Coronary artery (tissue), 2 donors: ENCODE results near the gene CORO2A.
A peak's percentile ranks its signal among the peaks of the same experiment; 100 is the strongest.
"Not testable (repeated sequence)": the region's sequence is repeated elsewhere in the genome, so short reads cannot be mapped to it uniquely, and the experiment has no call there.

ENCODE experiments used
- DNase-seq: peaks from one replicate; pipeline ENCODE4 v3.0.0-alpha.2; 2017; ENCODE audit warnings: low spot score
- H3K27ac ChIP-seq, 2 donors: fragments of 200-600 bp; sonication (generic); one replicate each; pipeline ENCODE4 v1.5.1; 2016 to 2019
- H3K4me3 ChIP-seq: fragments of 200-600 bp; sonication (generic); 2 replicates; pipeline ENCODE4 v1.5.1; 2016; ENCODE audit warnings: mild to moderate bottlenecking, moderate library complexity
- TF ChIP-seq, protein P1 (sequence below): fragments of 200-600 bp; sonication (generic); IDR thresholded peaks from one replicate; pipeline ENCODE4 v1.5.1; 2019; ENCODE audit warnings: antibody characterized with exemption

Gene CORO2A

DNA sequence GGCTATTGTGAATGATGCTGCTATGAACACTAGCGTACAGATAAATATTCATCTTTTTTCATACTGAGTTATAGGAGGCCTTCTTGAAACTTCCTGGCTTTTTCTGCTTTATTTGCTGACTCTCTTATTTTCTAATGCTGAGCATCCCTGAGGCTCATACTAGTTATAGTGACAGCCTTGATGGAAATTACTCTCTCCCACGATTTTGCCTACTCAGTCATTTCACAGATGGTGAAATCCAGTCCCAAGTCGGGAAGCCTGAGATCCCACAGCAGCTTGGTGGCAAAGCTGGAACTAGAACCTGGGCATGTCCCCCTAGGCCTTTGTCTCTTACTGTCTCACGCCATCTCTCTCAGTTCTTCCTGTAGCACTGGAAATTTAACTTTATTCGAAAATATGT is 113.5 kb downstream of the CORO2A start:
- no peak for DNase-seq
- Histone ChIP-seq H3K27ac (no peak overlapping the region), H3K4me3 (no peak overlapping the region)
- TF ChIP-seq, protein P1, sequence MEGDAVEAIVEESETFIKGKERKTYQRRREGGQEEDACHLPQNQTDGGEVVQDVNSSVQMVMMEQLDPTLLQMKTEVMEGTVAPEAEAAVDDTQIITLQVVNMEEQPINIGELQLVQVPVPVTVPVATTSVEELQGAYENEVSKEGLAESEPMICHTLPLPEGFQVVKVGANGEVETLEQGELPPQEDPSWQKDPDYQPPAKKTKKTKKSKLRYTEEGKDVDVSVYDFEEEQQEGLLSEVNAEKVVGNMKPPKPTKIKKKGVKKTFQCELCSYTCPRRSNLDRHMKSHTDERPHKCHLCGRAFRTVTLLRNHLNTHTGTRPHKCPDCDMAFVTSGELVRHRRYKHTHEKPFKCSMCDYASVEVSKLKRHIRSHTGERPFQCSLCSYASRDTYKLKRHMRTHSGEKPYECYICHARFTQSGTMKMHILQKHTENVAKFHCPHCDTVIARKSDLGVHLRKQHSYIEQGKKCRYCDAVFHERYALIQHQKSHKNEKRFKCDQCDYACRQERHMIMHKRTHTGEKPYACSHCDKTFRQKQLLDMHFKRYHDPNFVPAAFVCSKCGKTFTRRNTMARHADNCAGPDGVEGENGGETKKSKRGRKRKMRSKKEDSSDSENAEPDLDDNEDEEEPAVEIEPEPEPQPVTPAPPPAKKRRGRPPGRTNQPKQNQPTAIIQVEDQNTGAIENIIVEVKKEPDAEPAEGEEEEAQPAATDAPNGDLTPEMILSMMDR: no peak

DNA sequence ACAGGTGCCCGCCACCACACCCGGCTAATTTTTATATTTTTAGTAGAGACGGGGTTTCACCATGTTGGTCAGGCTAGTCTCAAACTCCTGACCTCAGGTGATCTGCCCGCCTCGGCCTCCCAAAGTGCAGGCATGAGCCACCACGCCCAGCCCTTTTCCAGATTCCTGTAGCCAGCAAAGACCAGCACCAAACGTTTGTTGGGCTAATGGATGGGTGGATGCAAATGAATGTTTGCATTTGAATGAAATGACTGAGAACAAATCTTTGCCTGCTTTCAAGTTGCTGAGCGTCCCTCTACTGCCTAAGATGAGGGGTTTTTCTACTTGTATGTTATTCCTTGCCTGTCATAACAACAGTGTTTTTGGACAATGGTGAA is 115.9 kb downstream of the CORO2A start:
- H3K4me3 ChIP-seq, DNase-seq, H3K27ac ChIP-seq: not testable (repeated sequence)

DNA sequence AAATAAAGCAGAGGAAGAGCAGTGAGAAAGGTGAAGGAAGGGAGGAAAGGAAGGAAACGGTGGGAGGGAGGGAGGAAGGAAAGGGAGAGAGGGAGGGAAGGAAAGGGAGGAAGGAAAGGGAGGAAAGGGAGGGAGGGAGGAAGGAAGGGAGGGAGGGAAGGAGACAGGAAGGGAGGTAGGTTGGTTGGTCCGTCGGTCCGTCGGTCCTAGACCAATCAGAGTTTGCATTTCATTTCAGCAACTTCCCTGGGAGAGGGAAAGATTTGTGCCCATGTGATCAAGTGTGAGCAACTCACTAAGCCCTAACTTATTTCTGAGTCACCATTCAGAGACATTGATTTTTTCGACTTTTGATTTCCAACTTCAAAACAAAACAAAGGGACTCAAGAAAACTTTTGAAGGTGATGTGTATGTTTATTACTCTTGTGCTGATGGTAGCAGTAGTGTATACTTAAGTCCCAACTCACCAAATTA is 117.1 kb downstream of the CORO2A start:
- TF ChIP-seq, protein P1: no peak
- DNase-seq: no peak
- Histone ChIP-seq H3K4me3 (no peak overlapping the region), H3K27ac (no peak overlapping the region)

- TF ChIP-seq, protein P1: peak; percentile 72
- Histone ChIP-seq H3K27ac (no peak overlapping the region), H3K4me3 (no peak overlapping the region)
- DNase-seq: no peak
Observed at GRCh38 chr9:98074115-98074990, 118.1 kb downstream of the CORO2A start.

DNA sequence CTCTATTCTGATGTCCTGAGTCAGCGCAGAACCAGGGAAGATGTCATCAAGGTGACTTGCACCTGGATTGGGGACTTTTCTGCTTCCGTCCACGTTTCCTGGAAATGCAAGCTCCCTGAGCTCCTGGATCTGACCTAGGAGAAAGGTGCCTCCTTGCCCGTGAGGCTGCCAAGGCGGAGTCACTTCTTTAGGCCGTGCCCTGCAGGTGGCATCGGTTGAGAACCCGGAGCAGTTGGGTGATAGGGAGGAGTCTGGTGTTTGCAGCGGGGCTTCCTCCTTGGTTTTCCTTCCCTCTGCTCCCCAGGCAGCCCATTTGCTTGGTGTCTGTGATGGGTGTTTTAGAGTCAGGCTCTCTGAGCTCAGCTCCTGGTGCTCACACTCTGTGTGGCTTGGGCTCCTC is 120.7 kb downstream of the CORO2A start:
- no peak overlapping the region for H3K27ac ChIP-seq
- TF ChIP-seq, protein P1: no peak
- H3K4me3 ChIP-seq: no peak overlapping the region
- no peak for DNase-seq
